ENCODE data around the gene ERBB2. TPM values are rescaled to one million over a fixed set of nuclear protein-coding genes. Genes with fewer than 3 reads are reported as not detected.

ERBB2 gene
- total RNA-seq, 1 donor from 2014 or later = 52.1 TPM

- no peak overlapping the region for H3K27ac ChIP-seq
- H3K9me3 ChIP-seq = no peaks in the 10 kb centered on the region
- no peak for TF ChIP-seq POLR2A (IDR thresholded peaks at IDR 0.05)
- TF ChIP-seq POLR2AphosphoS5 (IDR thresholded peaks at IDR 0.05; ENCODE audit: insufficient read depth in 1 of 2, low read depth in 1 of 2) = no peak
- TF ChIP-seq CTCF (IDR thresholded peaks at IDR 0.05) = no peak
- no peak for DNase-seq (ENCODE audit: extremely low spot score in 2 of 2)
- no peaks in the 10 kb centered on the region for H3K27me3 ChIP-seq
- H3K36me3 ChIP-seq = peaks cover 0 to 4% of the 10 kb centered on the region in 2 donors
- peaks cover 43% of the 10 kb centered on the region for H3K4me1 ChIP-seq
- intact Hi-C loops (cut with DNase I) = no loop called here
- H3K4me3 ChIP-seq = no peak overlapping the region
Observed at GRCh38 chr17:39673335-39674081, 26.4 kb upstream of the ERBB2 start.

GRCh38 chr17:39674179-39674578, 25.7 kb upstream of the ERBB2 start:
- H3K4me1 ChIP-seq = peaks cover 38% of the 10 kb centered on the region

DNA sequence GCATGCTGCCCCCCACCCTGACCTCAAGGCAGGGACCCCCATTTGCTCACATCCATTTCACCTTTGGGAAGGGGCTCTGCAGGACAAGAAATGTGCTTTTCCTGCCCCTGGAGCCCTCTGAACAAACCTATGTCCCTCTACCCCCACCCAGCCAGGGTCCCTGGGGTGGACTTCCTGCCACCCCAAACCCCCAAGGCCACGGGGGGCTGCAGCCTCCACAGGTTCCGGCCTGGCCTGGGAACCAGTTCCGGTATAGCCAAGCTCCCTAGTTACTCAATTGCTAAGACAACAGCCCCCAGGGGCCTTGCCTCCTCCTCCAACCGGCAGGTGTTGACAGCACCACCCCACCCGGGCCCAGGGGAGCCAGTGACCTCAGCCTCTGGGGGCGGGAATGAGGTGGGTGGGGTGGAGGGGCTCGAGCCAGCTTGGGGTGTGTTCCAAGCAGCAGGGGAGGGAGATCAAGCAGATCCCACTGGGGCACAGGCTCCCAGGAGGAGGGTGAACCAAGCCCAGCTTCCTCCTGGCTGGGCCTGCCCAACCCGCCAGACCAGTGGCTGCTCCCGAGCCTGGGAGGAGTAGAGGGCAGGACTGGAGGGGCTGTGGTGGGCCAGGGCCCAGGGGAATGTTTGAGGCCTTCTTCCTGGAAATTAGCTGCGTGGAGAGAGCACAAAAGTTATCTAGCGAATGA, 25.0 kb upstream of the ERBB2 start:
- H3K4me3 ChIP-seq = no peak overlapping the region
- no peaks in the 10 kb centered on the region for H3K27me3 ChIP-seq
- H3K9me3 ChIP-seq = no peaks in the 10 kb centered on the region
- peaks cover 0 to 4% of the 10 kb centered on the region in 2 donors for H3K36me3 ChIP-seq
- H3K4me1 ChIP-seq = peaks cover 38% of the 10 kb centered on the region
- TF ChIP-seq CTCF (IDR thresholded peaks at IDR 0.05) (no peak), POLR2A (IDR thresholded peaks at IDR 0.05) (no peak), POLR2AphosphoS5 (IDR thresholded peaks at IDR 0.05; ENCODE audit: insufficient read depth in 1 of 2, low read depth in 1 of 2) (no peak)
- intact Hi-C loops (cut with DNase I) = no loop called here
- no peak overlapping the region for H3K27ac ChIP-seq
- no peak for DNase-seq (ENCODE audit: extremely low spot score in 2 of 2)

More at GRCh38 chr17:39674179-39674578, 25.7 kb upstream of the ERBB2 start:
- Histone ChIP-seq H3K9me3 (no peaks in the 10 kb centered on the region), H3K27ac (no peak overlapping the region), H3K4me3 (no peak overlapping the region), H3K27me3 (no peaks in the 10 kb centered on the region), H3K36me3 (peaks cover 0 to 4% of the 10 kb centered on the region in 2 donors)
- TF ChIP-seq POLR2A (IDR thresholded peaks at IDR 0.05) (no peak), CTCF (IDR thresholded peaks at IDR 0.05) (no peak), POLR2AphosphoS5 (IDR thresholded peaks at IDR 0.05; ENCODE audit: insufficient read depth in 1 of 2, low read depth in 1 of 2) (no peak)
- intact Hi-C loops (cut with DNase I) = no loop called here
- DNase-seq (ENCODE audit: extremely low spot score in 2 of 2) = no peak

DNA sequence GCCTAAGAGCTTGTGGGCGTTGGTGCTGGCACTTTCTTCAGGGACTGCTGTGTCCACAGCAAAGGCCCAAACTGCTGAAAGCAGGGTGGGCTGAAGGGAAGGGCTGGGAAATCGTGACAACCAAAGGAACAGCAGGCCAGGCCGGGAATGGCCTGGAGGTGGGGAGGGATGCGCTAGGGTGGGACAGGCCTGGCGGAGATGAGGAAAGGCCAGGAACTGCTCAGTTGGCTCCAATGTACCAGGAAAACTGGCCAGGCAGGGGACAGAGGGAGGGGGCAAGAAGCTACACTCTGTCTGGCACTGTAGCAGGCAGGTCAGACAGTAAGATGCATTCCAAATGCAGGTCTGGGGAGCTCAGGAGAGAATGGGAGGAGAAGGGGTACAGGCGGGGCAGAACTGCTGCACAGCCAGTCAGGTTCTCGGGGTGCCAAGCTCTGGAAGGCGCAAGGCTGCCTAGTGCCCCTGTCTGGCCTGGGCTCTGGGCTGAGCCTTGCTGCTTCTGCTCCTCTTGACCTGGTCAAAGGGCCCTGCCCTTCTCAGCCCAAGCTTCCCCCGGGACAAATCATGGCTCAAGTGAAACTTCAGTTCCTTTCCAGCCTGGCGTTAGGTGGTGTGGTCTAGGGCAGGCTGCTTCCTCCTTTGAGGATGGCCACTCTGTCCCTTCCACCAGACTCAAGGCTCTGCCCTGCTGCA, 24.3 kb upstream of the ERBB2 start:
- no peak overlapping the region for H3K27ac ChIP-seq
- DNase-seq (ENCODE audit: extremely low spot score in 2 of 2) = no peak
- TF ChIP-seq POLR2AphosphoS5 (IDR thresholded peaks at IDR 0.05; ENCODE audit: insufficient read depth in 1 of 2, low read depth in 1 of 2) (no peak), POLR2A (IDR thresholded peaks at IDR 0.05) (no peak), CTCF (IDR thresholded peaks at IDR 0.05) (no peak)
- no peaks in the 10 kb centered on the region for H3K27me3 ChIP-seq
- H3K4me3 ChIP-seq = no peak overlapping the region
- H3K36me3 ChIP-seq = peaks cover 0 to 4% of the 10 kb centered on the region in 2 donors
- H3K4me1 ChIP-seq = peaks cover 38% of the 10 kb centered on the region
- no peaks in the 10 kb centered on the region for H3K9me3 ChIP-seq
- intact Hi-C loops (cut with DNase I) = no loop called here

Measured in vagina (tissue), 2 donors.